SK-N-SH treated with all-trans-retinoic acid at 6 μM for 48 hours (cell line): Measurements from ENCODE around the gene ATXN3L.

ENCODE experiments used
- CSDC2 ChIP-seq: fragments of 250-450 bp; sonication (Bioruptor Pico); IDR thresholded peaks from 2 replicates; pipeline ENCODE4 v1.5.0; 2020; ENCODE audit warnings: mild to moderate bottlenecking, moderate library complexity
- TF ChIP-seq, protein P1 (sequence below): fragments of 250-450 bp; sonication (Bioruptor Pico); IDR thresholded peaks from 2 replicates; pipeline ENCODE4 v1.8.0; 2021; ENCODE audit warnings: low read depth, mild to moderate bottlenecking, moderate library complexity, borderline replicate concordance

DNA sequence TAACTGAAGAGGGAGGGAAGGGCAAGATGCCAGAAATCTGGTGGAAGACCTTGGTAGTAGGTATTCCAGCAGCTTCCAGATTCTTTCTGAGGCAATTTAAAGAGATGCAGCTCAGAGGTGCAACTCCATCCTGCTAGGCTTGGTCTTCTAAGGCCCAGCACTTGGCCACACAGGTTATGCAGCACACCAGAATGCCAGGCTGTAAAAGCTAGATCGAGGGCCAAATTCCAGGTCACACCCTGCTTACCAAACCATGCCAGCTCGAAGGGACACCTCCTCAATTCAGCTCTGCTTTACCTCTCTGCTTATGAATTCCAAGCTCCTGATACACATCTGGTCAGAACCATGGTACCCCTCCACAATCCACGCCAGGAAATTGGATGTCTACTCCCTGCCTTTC, 19.8 kb upstream of the ATXN3L start:
- TF ChIP-seq, protein P1, sequence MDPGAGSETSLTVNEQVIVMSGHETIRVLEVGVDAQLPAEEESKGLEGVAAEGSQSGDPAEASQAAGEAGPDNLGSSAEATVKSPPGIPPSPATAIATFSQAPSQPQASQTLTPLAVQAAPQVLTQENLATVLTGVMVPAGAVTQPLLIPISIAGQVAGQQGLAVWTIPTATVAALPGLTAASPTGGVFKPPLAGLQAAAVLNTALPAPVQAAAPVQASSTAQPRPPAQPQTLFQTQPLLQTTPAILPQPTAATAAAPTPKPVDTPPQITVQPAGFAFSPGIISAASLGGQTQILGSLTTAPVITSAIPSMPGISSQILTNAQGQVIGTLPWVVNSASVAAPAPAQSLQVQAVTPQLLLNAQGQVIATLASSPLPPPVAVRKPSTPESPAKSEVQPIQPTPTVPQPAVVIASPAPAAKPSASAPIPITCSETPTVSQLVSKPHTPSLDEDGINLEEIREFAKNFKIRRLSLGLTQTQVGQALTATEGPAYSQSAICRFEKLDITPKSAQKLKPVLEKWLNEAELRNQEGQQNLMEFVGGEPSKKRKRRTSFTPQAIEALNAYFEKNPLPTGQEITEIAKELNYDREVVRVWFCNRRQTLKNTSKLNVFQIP (CRISPR knock-in tag) = no peak
- no peak for TF ChIP-seq CSDC2 (CRISPR knock-in tag)
